ENCODE results near the gene POLR3K.

Gene POLR3K

GRCh38 chr16:53346-54236 lies at the start of gene POLR3K, which contains the start of gene SNRNP25:
POLR3K (minus strand) TSS chr16:53608; CDS start chr16:53586, 22 bp downstream.
SNRNP25 (plus strand) TSS chr16:53828; CDS start chr16:54017, 189 bp downstream.
- peak; percentile 97 for DNase-seq

DNA sequence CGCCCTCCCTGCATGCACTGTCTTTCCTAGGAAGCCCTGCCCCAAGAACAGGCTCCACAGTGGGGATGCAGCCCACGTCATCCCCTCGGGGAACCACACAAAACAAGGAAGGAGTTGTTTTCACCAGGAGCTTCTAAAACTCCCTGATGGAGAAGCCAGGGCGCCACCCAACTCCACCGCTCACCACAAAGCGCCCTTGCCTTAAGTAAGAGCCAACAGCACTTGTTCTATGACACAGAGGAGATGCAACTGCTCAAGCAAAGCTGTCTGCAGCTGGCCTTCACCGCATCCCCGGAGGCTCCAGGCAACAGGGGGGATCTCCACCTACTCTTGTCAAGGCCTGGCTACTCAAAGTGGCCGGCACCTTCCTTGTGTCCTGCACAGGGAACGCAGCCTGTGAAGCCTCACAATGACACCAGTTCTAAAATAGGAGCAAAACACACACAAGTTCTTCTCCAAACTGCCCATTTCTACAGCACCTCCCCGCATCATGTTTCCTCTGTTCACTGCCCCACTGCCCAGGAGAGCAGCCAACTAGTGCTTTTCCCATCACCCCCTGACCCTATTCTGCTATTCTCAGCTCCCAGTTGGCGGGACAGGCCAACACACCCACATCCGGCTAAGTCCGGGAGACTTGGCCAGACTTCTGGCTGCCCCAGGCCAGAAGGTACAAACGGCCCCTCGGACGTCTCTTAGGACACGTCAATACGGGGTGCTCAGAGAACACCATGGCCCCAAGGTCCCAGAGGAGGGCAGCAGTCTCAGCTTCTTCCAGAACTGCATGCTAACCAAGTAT lies 48.9 kb upstream of the POLR3K start:
- DNase-seq, result no peak

- no peak for DNase-seq
Observed at GRCh38 chr16:101586-101985, 48.2 kb upstream of the POLR3K start.

DNA sequence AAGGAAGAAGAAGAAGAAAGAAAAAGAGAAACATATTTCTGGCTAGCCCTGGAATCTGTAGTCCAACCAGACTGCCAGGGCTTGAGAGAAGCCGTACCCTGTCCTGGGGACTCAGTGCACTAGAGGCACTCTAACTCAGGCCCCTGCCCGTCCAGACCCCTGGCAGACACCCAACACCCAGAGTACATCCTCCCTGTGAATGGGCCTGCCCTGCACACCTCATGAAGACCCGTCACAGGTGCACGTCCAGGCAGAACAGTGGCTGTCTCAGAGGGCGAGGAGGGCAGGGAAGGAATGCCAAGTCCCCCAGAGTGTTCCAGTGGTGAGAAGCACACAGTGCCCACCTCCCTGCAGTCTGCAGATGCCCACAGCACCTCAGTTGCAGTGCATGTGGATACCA lies 47.6 kb upstream of the POLR3K start:
- no peak for DNase-seq

DNA sequence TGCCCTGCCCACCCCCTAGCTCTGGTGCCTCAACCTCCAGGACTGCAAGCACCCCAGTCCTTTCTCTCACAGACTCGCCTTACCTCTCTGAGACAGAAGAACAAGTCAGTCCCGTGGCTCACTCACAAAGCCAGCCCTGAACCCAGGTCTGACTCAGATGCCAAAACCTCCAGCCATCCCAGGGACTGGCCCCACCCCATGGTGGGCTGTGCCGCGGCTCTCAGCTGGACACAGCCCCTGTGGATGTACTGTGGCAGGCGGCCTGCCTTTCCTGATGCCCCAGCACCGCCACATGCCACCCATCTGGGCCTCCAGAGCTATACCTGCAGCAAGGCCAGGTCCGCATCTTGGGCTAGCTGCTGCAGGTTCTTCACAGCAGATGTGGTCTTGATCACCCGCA lies 44.4 kb upstream of the POLR3K start:
- no peak for DNase-seq

- DNase-seq, result no peak
Observed at GRCh38 chr16:96935-97381, 43.5 kb upstream of the POLR3K start.

- DNase-seq, result no peak
Observed at GRCh38 chr16:94918-95265, 41.5 kb upstream of the POLR3K start.

DNA sequence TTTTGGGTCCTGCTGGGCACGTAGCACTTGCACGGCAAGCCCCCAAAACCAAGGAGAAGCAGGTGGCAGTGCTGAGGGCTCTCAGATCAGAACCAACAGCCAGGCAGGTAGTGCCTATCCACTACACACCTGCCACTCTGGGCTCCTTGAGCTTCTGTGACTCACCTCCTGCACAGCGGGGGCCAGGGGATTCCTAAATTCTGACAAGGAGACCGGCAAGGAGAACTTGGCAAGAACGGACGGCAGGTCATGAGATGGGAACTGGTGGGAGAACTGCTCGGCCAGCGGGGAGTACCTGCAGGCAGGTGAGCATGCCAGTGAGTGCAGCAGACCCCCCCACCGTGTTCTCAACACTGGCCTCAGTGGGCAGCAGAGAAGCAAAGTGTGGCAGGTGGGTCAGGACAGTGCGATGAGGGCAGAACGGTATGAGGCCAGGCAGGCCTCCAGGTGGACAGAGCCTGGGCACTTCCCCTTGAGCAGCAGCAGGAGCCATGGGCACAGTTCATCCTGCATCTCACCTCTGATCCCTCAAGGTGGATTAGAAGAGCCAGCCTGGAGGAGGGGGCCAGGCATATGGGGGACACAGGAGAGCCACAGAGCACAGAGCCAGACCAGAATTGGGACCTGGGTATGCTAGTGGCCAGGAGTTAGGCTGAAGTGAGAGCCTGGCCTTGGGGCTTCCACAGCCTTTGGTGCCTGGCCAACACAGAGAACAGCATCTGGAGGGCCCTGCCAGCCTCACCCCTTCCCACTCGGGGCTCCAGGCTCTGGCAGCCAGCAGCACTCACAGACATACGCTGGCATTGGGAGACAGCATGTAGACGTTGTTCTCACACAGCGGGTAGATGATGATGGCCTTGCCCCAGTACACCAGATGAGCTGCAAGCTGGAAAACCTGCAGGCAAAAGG lies 39.3 kb upstream of the POLR3K start:
- DNase-seq, result no peak

DNA sequence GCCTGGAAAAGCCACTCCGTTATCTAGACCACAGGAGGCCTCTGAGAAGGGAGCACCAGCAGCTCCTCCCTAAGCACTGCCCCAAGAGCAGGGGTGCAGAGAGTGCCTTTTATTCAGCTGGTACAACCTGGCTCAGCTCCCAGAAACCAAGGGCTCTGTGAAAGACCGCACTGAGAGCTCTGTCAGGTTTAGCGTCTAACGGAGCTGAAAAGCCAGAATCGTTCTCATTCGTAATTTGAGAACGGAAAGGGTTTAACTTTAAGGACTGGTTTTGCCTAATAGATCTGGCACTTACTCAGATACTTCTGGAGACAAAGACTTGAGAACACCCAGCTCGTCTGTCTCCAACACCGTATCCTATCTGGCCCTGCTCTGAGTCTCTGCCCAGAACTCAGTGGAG lies 38.1 kb upstream of the POLR3K start:
- DNase-seq, result peak; percentile 27

GRCh38 chr16:89391-90302 lies 36.2 kb upstream of the POLR3K start:
- DNase-seq, result no peak

GRCh38 chr16:88613-89012 lies 35.2 kb upstream of the POLR3K start:
- DNase-seq, result no peak

GRCh38 chr16:86483-86952 lies 33.1 kb upstream of the POLR3K start:
- no peak for DNase-seq

- DNase-seq, result no peak
Observed at GRCh38 chr16:85865-86264, 32.5 kb upstream of the POLR3K start.

- no peak for DNase-seq
Observed at GRCh38 chr16:85407-85782, 32.0 kb upstream of the POLR3K start.

DNA sequence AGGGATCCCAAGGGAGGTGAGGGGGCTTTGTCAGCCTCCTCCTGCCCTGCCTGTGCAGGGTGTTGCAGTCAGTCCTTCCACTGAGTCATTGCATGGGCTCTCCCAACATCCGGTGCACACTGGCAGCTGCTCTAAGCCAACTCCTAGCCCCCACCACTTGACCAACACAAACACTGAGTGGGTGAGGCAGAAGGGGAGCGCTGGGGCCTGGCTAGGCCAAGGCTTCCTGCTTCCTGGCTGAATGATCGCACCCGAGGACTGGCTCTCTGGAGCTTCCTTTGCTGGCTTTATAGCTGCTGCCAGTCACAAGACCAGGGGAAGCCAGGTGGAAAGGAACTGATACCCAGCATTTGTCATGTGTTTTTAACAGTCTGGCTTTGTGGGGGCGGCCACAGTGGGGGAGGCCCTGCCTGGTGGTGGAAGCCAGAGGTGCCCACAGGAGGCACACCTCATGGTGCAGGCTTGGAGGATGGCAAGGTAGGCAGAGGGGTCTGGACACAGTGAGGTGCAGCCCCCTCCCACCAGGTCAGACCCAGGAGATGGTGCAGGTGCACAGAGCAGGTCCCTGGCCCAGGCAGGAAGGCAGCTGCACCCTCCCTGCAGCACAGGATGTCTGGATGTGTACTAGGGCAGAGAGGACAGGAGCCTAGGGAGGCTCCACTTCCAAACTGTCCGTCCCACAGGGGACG lies 31.5 kb upstream of the POLR3K start:
- DNase-seq, result no peak

- no peak for DNase-seq
Observed at GRCh38 chr16:83781-84615, 30.6 kb upstream of the POLR3K start.

GRCh38 chr16:83060-83603 lies 29.7 kb upstream of the POLR3K start:
- no peak for DNase-seq

DNA sequence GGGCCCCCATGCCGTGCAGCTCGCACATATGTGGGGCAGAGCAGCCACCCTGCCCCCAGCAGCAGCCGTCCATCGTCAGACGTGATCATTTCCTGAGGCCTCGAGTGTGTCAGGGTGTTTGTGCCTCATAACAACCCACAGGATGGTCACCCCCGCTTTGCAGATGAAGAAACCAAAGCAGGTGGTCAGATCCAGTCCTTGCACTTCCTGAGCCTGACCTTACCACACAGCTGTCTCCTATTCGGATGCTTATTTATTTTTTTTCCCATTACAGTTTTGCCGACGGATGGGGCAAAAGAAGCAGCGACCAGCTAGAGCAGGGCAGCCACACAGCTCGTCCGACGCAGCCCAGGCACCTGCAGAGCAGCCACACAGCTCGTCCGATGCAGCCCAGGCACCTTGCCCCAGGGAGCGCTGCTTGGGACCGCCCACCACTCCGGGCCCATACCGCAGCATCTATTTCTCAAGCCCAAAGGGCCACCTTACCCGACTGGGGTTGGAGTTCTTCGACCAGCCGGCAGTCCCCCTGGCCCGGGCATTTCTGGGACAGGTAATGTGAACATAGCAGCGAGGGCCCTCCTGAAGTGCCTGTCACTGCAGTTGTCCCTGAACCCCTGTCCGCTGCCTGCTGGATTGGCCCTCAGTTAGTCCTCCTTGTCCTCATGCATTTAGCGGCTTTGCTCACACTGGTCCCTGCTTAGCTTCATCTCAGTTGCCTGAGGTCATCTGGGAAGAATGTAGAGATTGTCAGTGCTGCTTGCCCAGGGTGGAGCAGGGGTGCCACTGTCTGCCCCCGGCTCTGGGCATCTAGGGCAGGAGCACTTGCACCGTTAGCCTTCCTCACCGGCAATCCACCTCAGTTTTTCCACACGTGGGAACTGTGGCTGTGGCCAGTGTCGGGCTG lies 26.0 kb upstream of the POLR3K start:
- DNase-seq, result no peak

Measured in NCI-H446 treated with DMSO at 0.1 percent for 48 hours (cell line).